A673 (cell line): ENCODE measurements around the gene RIC8B.

Experiments used
- EZH2 ChIP-seq: fragments of 200-600 bp; sonication (generic); IDR thresholded peaks from 2 replicates; pipeline ENCODE4 v1.6.1; 2017; ENCODE audit warnings: borderline replicate concordance, low read depth, mild to moderate bottlenecking, mixed read lengths, antibody characterized with exemption, low read length; ENCODE audit not compliant: poor library complexity, severe bottlenecking
- TF ChIP-seq, protein P1 (sequence below): fragments of 300-800, 200-600 bp; sonication (generic); conservative IDR thresholded peaks from 2 replicates; pipeline ENCODE4 v1.5.1; 2017; ENCODE audit warnings: low read depth, mild to moderate bottlenecking, antibody characterized with exemption, low read length, moderate library complexity, mixed read lengths

GRCh38 chr12:106773286-106774004 lies 1.0 kb upstream of the RIC8B start:
- TF ChIP-seq, protein P1, sequence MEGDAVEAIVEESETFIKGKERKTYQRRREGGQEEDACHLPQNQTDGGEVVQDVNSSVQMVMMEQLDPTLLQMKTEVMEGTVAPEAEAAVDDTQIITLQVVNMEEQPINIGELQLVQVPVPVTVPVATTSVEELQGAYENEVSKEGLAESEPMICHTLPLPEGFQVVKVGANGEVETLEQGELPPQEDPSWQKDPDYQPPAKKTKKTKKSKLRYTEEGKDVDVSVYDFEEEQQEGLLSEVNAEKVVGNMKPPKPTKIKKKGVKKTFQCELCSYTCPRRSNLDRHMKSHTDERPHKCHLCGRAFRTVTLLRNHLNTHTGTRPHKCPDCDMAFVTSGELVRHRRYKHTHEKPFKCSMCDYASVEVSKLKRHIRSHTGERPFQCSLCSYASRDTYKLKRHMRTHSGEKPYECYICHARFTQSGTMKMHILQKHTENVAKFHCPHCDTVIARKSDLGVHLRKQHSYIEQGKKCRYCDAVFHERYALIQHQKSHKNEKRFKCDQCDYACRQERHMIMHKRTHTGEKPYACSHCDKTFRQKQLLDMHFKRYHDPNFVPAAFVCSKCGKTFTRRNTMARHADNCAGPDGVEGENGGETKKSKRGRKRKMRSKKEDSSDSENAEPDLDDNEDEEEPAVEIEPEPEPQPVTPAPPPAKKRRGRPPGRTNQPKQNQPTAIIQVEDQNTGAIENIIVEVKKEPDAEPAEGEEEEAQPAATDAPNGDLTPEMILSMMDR: no peak
- no peak for TF ChIP-seq EZH2
